H9 (cell line): ENCODE data around the gene ZFPM1. TPM values are rescaled to one million over a fixed set of nuclear protein-coding genes. Genes with fewer than 3 reads are reported as not detected.

Experiments used
- DNase-seq: peaks from one replicate; pipeline ENCODE4 v3.0.0-alpha.2; 2017
- H2AFZ ChIP-seq: one replicate; pipeline ENCODE4 v1.6.1; 2013; ENCODE audit warnings: mild to moderate bottlenecking, low read length, control low read depth, moderate library complexity
- H2AK5ac ChIP-seq: 2 replicates; pipeline ENCODE4 v1.6.1; 2013; ENCODE audit warnings: low read length, control low read depth, mixed read lengths; ENCODE audit not compliant: insufficient read length
- H2BK120ac ChIP-seq: one replicate; pipeline ENCODE4 v1.6.1; 2013; ENCODE audit warnings: low read depth, mild to moderate bottlenecking, low read length, control low read depth, inconsistent platforms; ENCODE audit not compliant: poor library complexity, severe bottlenecking
- H2BK12ac ChIP-seq: 2 replicates; pipeline ENCODE4 v1.6.1; 2013; ENCODE audit warnings: low read length, control low read depth, mixed read lengths, low read depth; ENCODE audit not compliant: insufficient read length
- H2BK15ac ChIP-seq: 2 replicates; pipeline ENCODE4 v1.6.1; 2013; ENCODE audit warnings: low read depth, low read length, control low read depth
- H2BK20ac ChIP-seq: one replicate; pipeline ENCODE4 v1.6.1; 2013; ENCODE audit warnings: low read depth, mild to moderate bottlenecking, low read length, control low read depth, inconsistent platforms; ENCODE audit not compliant: poor library complexity, severe bottlenecking
- H2BK5ac ChIP-seq: 2 replicates; pipeline ENCODE4 v1.6.1; 2013; ENCODE audit warnings: low read length, control low read depth, mixed read lengths; ENCODE audit not compliant: insufficient read length
- H3K14ac ChIP-seq: 2 replicates; pipeline ENCODE4 v1.6.1; 2013; ENCODE audit warnings: low read length, control low read depth; ENCODE audit not compliant: insufficient read depth
- H3K18ac ChIP-seq: 2 replicates; pipeline ENCODE4 v1.6.1; 2013; ENCODE audit warnings: low read depth, mild to moderate bottlenecking, mixed read lengths, low read length, control low read depth; ENCODE audit not compliant: insufficient read length
- H3K23ac ChIP-seq: 2 replicates; pipeline ENCODE4 v1.6.1; 2013; ENCODE audit warnings: low read length, control low read depth, mixed read lengths, low read depth; ENCODE audit not compliant: insufficient read length
- H3K23me2 ChIP-seq: 2 replicates; pipeline ENCODE4 v1.6.1; 2013; ENCODE audit warnings: low read depth, mild to moderate bottlenecking, mixed read lengths, low read length, control low read depth; ENCODE audit not compliant: insufficient read length, poor library complexity, severe bottlenecking
- H3K27ac ChIP-seq: 2 replicates; pipeline ENCODE4 v1.5.1; 2013; ENCODE audit warnings: low read length, control low read depth, mixed read lengths, low read depth; ENCODE audit not compliant: insufficient read length
- H3K27me3 ChIP-seq: 2 replicates; pipeline ENCODE4 v1.6.1; 2013; ENCODE audit warnings: low read length, control low read depth, inconsistent platforms; ENCODE audit not compliant: insufficient read depth
- H3K4ac ChIP-seq: 2 replicates; pipeline ENCODE4 v1.6.1; 2013; ENCODE audit warnings: low read depth, mild to moderate bottlenecking, control low read depth, inconsistent platforms, low read length, moderate library complexity
- H3K4me1 ChIP-seq: 2 replicates; pipeline ENCODE4 v1.6.1; 2013; ENCODE audit warnings: low read length, control low read depth, inconsistent platforms; ENCODE audit not compliant: insufficient read depth
- H3K4me2 ChIP-seq: 2 replicates; pipeline ENCODE4 v1.6.1; 2013; ENCODE audit warnings: low read length, control low read depth, mixed read lengths; ENCODE audit not compliant: insufficient read length, insufficient read depth
- H3K56ac ChIP-seq: 2 replicates; pipeline ENCODE4 v1.6.1; 2013; ENCODE audit warnings: low read depth, mild to moderate bottlenecking, mixed read lengths, low read length, control low read depth; ENCODE audit not compliant: insufficient read length
- H3K79me1 ChIP-seq: 2 replicates; pipeline ENCODE4 v1.6.1; 2013; ENCODE audit warnings: low read depth, mild to moderate bottlenecking, moderate library complexity, low read length, control low read depth, inconsistent platforms; ENCODE audit not compliant: insufficient read depth, poor library complexity, severe bottlenecking
- H3K79me2 ChIP-seq: 2 replicates; pipeline ENCODE4 v1.6.1; 2013; ENCODE audit warnings: low read length, control low read depth, inconsistent platforms; ENCODE audit not compliant: insufficient read depth
- H3K9ac ChIP-seq: 2 replicates; pipeline ENCODE4 v1.6.1; 2013; ENCODE audit warnings: low read length, control low read depth, mixed read lengths; ENCODE audit not compliant: insufficient read length; ENCODE audit errors: extremely low read depth
- H3K9me3 ChIP-seq: one replicate; pipeline ENCODE4 v1.6.1; 2013; ENCODE audit warnings: low read depth, low read length, inconsistent platforms; ENCODE audit not compliant: control insufficient read depth
- H3T11ph ChIP-seq: one replicate; pipeline ENCODE4 v1.6.1; 2013; ENCODE audit warnings: mild to moderate bottlenecking, low read length, control low read depth, inconsistent platforms
- H4K20me1 ChIP-seq: one replicate; pipeline ENCODE4 v1.6.1; 2013; ENCODE audit not compliant: control insufficient read depth, insufficient read length, insufficient read depth
- H4K5ac ChIP-seq: 2 replicates; pipeline ENCODE4 v1.6.1; 2013; ENCODE audit warnings: low read depth, mild to moderate bottlenecking, mixed read lengths, low read length, control low read depth; ENCODE audit not compliant: insufficient read length
- H4K8ac ChIP-seq: replicated peaks from 2 replicates; pipeline ENCODE4 v1.6.1; 2013; ENCODE audit warnings: low read length, control low read depth, mixed read lengths, low read depth; ENCODE audit not compliant: insufficient read length
- H4K91ac ChIP-seq: 2 replicates; pipeline ENCODE4 v1.6.1; 2013; ENCODE audit warnings: low read depth, mild to moderate bottlenecking, moderate library complexity, mixed read lengths, low read length, control low read depth; ENCODE audit not compliant: insufficient read length
- H3K27ac Mint-ChIP-seq, 3 experiments: 2 replicates in 2 of 3; 3 replicates in 1 of 3; pipeline ENCODE4 v1.8.0; 2020 to 2021; ENCODE audit warnings: mixed read lengths in 3 of 3, mild to moderate bottlenecking in 1 of 3, moderate library complexity in 1 of 3
- H3K27me3 Mint-ChIP-seq: 2 replicates; pipeline ENCODE4 v1.8.0; 2021; ENCODE audit warnings: low read depth, mild to moderate bottlenecking, moderate library complexity, mixed read lengths
- H3K36me3 Mint-ChIP-seq, 3 experiments: 2 replicates in 2 of 3; 3 replicates in 1 of 3; pipeline ENCODE4 v1.8.0; 2020 to 2021; ENCODE audit warnings: low read depth in 3 of 3, mixed read lengths in 3 of 3; ENCODE audit not compliant: insufficient read depth in 1 of 3
- H3K4me1 Mint-ChIP-seq, 2 experiments: 2 replicates each; pipeline ENCODE4 v1.8.0; 2020; ENCODE audit warnings: mixed read lengths in 2 of 2
- H3K4me3 Mint-ChIP-seq, 2 experiments: 2 replicates in 1 of 2; 3 replicates in 1 of 2; pipeline ENCODE4 v1.8.0; 2020 to 2021; ENCODE audit warnings: mild to moderate bottlenecking in 2 of 2, mixed read lengths in 2 of 2, moderate library complexity in 1 of 2
- H3K9me3 Mint-ChIP-seq, 2 experiments: 2 replicates in 1 of 2; 3 replicates in 1 of 2; pipeline ENCODE4 v1.8.0; 2020; ENCODE audit warnings: mild to moderate bottlenecking in 2 of 2, mixed read lengths in 2 of 2, moderate library complexity in 1 of 2
- CTCF ChIP-seq: fragments of 200-600 bp; sonication (generic); conservative IDR thresholded peaks from 3 replicates; pipeline ENCODE4 v1.8.0; 2021; ENCODE audit warnings: antibody characterized with exemption, mild to moderate bottlenecking
- WGBS: extraction: QIAGEN DNeasy Blood & Tissue Kit; methylation state at CpG from one replicate; pipeline ENCODE4 v1.1.7; 2013; ENCODE audit warnings: missing lambda C conversion rate, low lambda C conversion rate, mixed read lengths; ENCODE audit not compliant: insufficient read length; ENCODE audit errors: extremely low coverage; 5-methylcytosine and 5-hydroxymethylcytosine counted together
- total RNA-seq: library from RNA; stranded (reverse); gene quantifications from 2 replicates; pipeline ENCODE4 v1.2.1, GENCODE V29; 2021

ZFPM1 gene
- total RNA-seq, 1 experiment from 2014 or later: 3.6 TPM

- Histone ChIP-seq H2BK5ac (no peak overlapping the region), H4K8ac (no peak overlapping the region), H2BK15ac (no peak overlapping the region), H3K27me3 (no peaks in the 10 kb centered on the region), H3K79me2 (no peaks in the 10 kb centered on the region), H2AFZ (no peak overlapping the region), H3K9ac (no peak overlapping the region), H3K27ac (no peak overlapping the region), H3K18ac (no peak overlapping the region), H2AK5ac (no peak overlapping the region), H3K14ac (no peak overlapping the region), H3K4me1 (no peaks in the 10 kb centered on the region), H4K20me1 (no peaks in the 10 kb centered on the region), H4K91ac (no peak overlapping the region), H3K4me2 (no peak overlapping the region), H3K9me3 (no peaks in the 10 kb centered on the region), H2BK20ac (no peak overlapping the region), H3T11ph (no peak overlapping the region), H3K23me2 (no peaks in the 10 kb centered on the region), H3K56ac (no peak overlapping the region), H4K5ac (no peak overlapping the region), H2BK12ac (no peak overlapping the region), H2BK120ac (no peak overlapping the region), H3K79me1 (no peaks in the 10 kb centered on the region), H3K23ac (no peak overlapping the region), H3K4ac (no peak overlapping the region)
- TF ChIP-seq CTCF: no peak
- no CpG with 5 or more reads among the region's 47 CpGs for WGBS
- no peak for DNase-seq
- Mint-ChIP-seq H3K27me3 (peaks cover 5% of the 10 kb centered on the region; the same call in 1 of the 2 replicates), H3K4me3 (no peak overlapping the region), H3K36me3 (peaks cover 2 to 9% (median 5%) of the 10 kb centered on the region in 3 experiments; a peak in 5 of 7 replicates), H3K4me1 (no peaks in the 10 kb centered on the region), H3K9me3 (peaks cover 5 to 13% of the 10 kb centered on the region in 2 experiments; a peak in 2 of 5 replicates), H3K27ac (no peak overlapping the region; a peak in 1 of 7 replicates)
Observed at GRCh38 chr16:88523309-88524161, 70.5 kb downstream of the ZFPM1 start.
